IMR-90 (cell line): Measurements from ENCODE around the gene NPBWR2. TPM values are rescaled to one million over a fixed set of nuclear protein-coding genes. Genes with fewer than 3 reads are reported as not detected.

ENCODE experiments used
- ATAC-seq: fragments of 200-7000 bp; cut with Tn5 transposase; 2 replicates; pipeline ENCODE4 v1.9.1; 2020; ENCODE audit warnings: low read depth, mild to moderate bottlenecking, moderate library complexity
- BruUV-seq: library from RNA; stranded (reverse); fragments of 400-500 nt; replicated peaks from 2 replicates; lab custom pipeline; 2021; lab: Mats Ljungman, UMichigan
- CTCF ChIA-PET: fragments of 300-600 bp; formaldehyde crosslinking; extraction: SDS; loops from one replicate; lab custom pipeline; 2021; ENCODE audit warnings: antibody characterized with exemption; lab: Yijun Ruan, JAX
- POLR2A ChIA-PET: fragments of 300-600 bp; sonication (Branson Sonifier 250); formaldehyde crosslinking; loops from one replicate; lab custom pipeline; 2022; ENCODE audit warnings: antibody characterized with exemption; ENCODE audit not compliant: unreplicated experiment; lab: Charles Lee
- DNase-seq: peaks from one replicate; pipeline ENCODE4 v3.0.0; 2013
- H2AFZ ChIP-seq: replicated peaks from 2 replicates; pipeline ENCODE3; 2013; ENCODE audit warnings: low read length, mild to moderate bottlenecking; ENCODE audit not compliant: poor library complexity
- H2AK5ac ChIP-seq: 2 replicates; pipeline ENCODE4 v1.6.1; 2013; ENCODE audit warnings: low read depth, low read length, inconsistent platforms
- H2AK9ac ChIP-seq: replicated peaks from 2 replicates; pipeline ENCODE3; 2013; ENCODE audit warnings: mild to moderate bottlenecking, low read depth, low read length, moderate library complexity; ENCODE audit not compliant: poor library complexity
- H2BK120ac ChIP-seq: 2 replicates; pipeline ENCODE4 v1.6.1; 2013; ENCODE audit warnings: low read depth, low read length, inconsistent platforms
- H2BK15ac ChIP-seq: 3 replicates; pipeline ENCODE4 v1.6.1; 2013; ENCODE audit warnings: low read depth, low read length, inconsistent platforms
- H2BK20ac ChIP-seq: 2 replicates; pipeline ENCODE4 v1.6.1; 2013; ENCODE audit warnings: low read depth, mild to moderate bottlenecking, inconsistent platforms, low read length, moderate library complexity
- H2BK5ac ChIP-seq: 2 replicates; pipeline ENCODE4 v1.6.1; 2013; ENCODE audit warnings: mild to moderate bottlenecking, low read depth, low read length, inconsistent platforms; ENCODE audit not compliant: poor library complexity, severe bottlenecking
- H3K14ac ChIP-seq: replicated peaks from 2 replicates; pipeline ENCODE4 v1.6.1; 2013; ENCODE audit warnings: low read depth, low read length, inconsistent platforms
- H3K18ac ChIP-seq: 2 replicates; pipeline ENCODE4 v1.6.1; 2013; ENCODE audit warnings: low read depth, low read length, control low read depth
- H3K23ac ChIP-seq: 2 replicates; pipeline ENCODE4 v1.6.1; 2013; ENCODE audit warnings: low read depth, low read length, inconsistent platforms
- H3K27ac ChIP-seq: 2 replicates; pipeline ENCODE4 v1.5.1; 2013; ENCODE audit warnings: mild to moderate bottlenecking, control low read depth, low read length; ENCODE audit not compliant: insufficient read depth
- H3K27me3 ChIP-seq: 2 replicates; pipeline ENCODE4 v1.6.1; 2013; ENCODE audit warnings: low read length; ENCODE audit not compliant: control insufficient read depth, insufficient read depth
- H3K36me3 ChIP-seq: 2 replicates; pipeline ENCODE4 v1.6.1; 2013; ENCODE audit warnings: low read length, mixed read lengths; ENCODE audit not compliant: control insufficient read depth, insufficient read depth
- H3K4ac ChIP-seq: 2 replicates; pipeline ENCODE4 v1.6.1; 2013; ENCODE audit warnings: low read depth, low read length, inconsistent platforms
- H3K4me1 ChIP-seq: 2 replicates; pipeline ENCODE4 v1.6.1; 2013; ENCODE audit warnings: low read length, mixed read lengths; ENCODE audit not compliant: control insufficient read depth, insufficient read depth
- H3K4me2 ChIP-seq: 2 replicates; pipeline ENCODE4 v1.6.1; 2013; ENCODE audit warnings: low read depth, mild to moderate bottlenecking, control low read depth, low read length, moderate library complexity
- H3K4me3 ChIP-seq: 2 replicates; pipeline ENCODE4 v1.5.1; 2013; ENCODE audit warnings: low read depth, mild to moderate bottlenecking, control low read depth, low read length, moderate library complexity; ENCODE audit not compliant: insufficient read depth
- H3K56ac ChIP-seq: 2 replicates; pipeline ENCODE4 v1.6.1; 2013; ENCODE audit warnings: low read length, inconsistent platforms; ENCODE audit not compliant: insufficient read depth; ENCODE audit errors: extremely low read depth
- H3K79me1 ChIP-seq, 2 experiments: 2 replicates each; pipeline ENCODE4 v1.6.1; 2013; ENCODE audit warnings: low read length in 2 of 2, inconsistent platforms in 1 of 2, low read depth in 1 of 2
- H3K9ac ChIP-seq: 2 replicates; pipeline ENCODE4 v1.6.1; 2013; ENCODE audit warnings: low read depth, low read length, control low read depth
- H3K9me1 ChIP-seq: 2 replicates; pipeline ENCODE4 v1.6.1; 2013; ENCODE audit warnings: low read length, inconsistent platforms; ENCODE audit not compliant: insufficient read depth
- H3K9me3 ChIP-seq: 2 replicates; pipeline ENCODE4 v1.6.1; 2013; ENCODE audit warnings: low read length; ENCODE audit not compliant: control insufficient read depth, insufficient read depth
- H4K20me1 ChIP-seq: 2 replicates; pipeline ENCODE4 v1.6.1; 2013; ENCODE audit warnings: low read length, inconsistent platforms; ENCODE audit not compliant: insufficient read depth
- H4K5ac ChIP-seq: 2 replicates; pipeline ENCODE4 v1.6.1; 2013; ENCODE audit warnings: mild to moderate bottlenecking, low read depth, low read length, control low read depth
- H4K8ac ChIP-seq, 2 experiments: 2 replicates each; pipeline ENCODE4 v1.6.1; 2013; ENCODE audit warnings: low read depth in 2 of 2, low read length in 2 of 2, control low read depth in 1 of 2, inconsistent platforms in 1 of 2
- H4K91ac ChIP-seq: 2 replicates; pipeline ENCODE4 v1.6.1; 2013; ENCODE audit warnings: low read depth, low read length, inconsistent platforms; ENCODE audit not compliant: insufficient read depth
- NFE2L2 ChIP-seq: fragments of 150-350 bp; IDR thresholded peaks from 2 replicates; pipeline ENCODE4 v1.6.1; 2016; ENCODE audit warnings: low read depth, mild to moderate bottlenecking, low read length
- POLR2A ChIP-seq: IDR thresholded peaks from 2 replicates; pipeline ENCODE4 v1.6.1; 2012; ENCODE audit warnings: mild to moderate bottlenecking, low read depth, low read length
- WGBS, 2 experiments: methylation state at CpG; one replicate each; pipeline versions ENCODE4 v1.1.5 to v1.1.7; 2013; ENCODE audit warnings: missing lambda C conversion rate in 2 of 2; ENCODE audit not compliant: insufficient read length in 1 of 2; ENCODE audit errors: extremely low coverage in 2 of 2; 5-methylcytosine and 5-hydroxymethylcytosine counted together
- dilution Hi-C: fragments of 300-500 bp; cut with HindIII; formaldehyde crosslinking; loops from one replicate; pipeline ENCODE4 v1.14.3; 2018; ENCODE audit warnings: low sequenced_read_pairs; ENCODE audit not compliant: unreplicated experiment
- in situ Hi-C: fragments of 300-500 bp; cut with MboI; formaldehyde crosslinking; loops from 3 replicates; pipeline ENCODE4 v1.14.3; 2019; ENCODE audit warnings: low sequenced_read_pairs, inconsistent platforms, mixed read lengths
- intact Hi-C: fragments of 100-400 bp; cut with micrococcal nuclease; formaldehyde crosslinking; loops from 2 replicates; pipeline ENCODE4 v1.10.0; 2022
- polyA plus RNA-seq, 3 experiments: library from polyadenylated mRNA; depleted of rRNA; stranded (reverse); fragments of >200 nt; gene quantifications; 2 replicates each; pipeline ENCODE4 v1.2.3, GENCODE V29; 2012; ENCODE audit warnings: low replicate concordance in 1 of 3
- total RNA-seq: library from RNA; depleted of rRNA; stranded (reverse); fragments of >200 nt; gene quantifications from 2 replicates; pipeline ENCODE4 v1.2.3, GENCODE V29; 2012

The NPBWR2 gene
- total and polyA plus RNA-seq, 2 of the 4 experiments (the other 2 are of a cell fraction) = not detected

DNA sequence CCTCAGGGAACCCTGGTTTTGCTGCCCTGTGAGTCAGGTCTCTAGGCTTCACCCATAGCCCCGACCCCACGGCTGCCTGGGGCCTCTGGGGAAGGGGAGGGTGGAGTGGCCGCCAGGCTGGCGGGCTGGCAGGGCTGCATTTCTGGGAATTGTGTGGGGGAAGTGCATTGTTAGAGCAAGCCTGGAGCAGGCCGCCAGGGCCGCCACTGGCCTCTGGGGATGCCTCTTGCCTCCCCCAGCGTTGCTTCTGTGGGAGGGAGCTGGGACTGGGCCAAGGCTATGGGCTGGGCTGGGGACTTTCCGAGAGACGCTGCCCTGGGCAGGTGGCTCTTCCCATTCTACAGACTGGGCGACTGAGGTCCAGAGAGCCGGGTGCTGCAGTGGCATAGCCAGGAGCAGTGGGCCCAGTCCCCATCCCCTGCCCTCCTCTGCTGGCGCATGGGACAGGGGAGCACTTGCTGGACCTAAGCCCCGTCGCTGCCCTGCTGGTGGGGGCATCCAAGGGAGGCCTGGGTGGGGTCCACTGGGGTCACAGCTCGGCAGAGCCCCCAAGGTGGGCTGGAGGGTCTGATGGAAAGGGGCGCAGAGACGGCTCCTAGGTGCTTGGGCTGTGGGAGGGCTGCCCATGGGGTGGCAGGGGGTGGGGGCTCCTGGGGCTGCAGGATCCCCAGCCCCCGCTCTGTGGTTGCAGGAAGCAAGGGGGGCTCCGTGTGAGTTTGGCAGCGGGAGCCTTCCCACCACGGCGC lies 51.3 kb downstream of the NPBWR2 start:
- H2AK9ac ChIP-seq = no peak overlapping the region
- H3K27ac ChIP-seq = no peak overlapping the region
- no peaks in the 10 kb centered on the region for H3K9me3 ChIP-seq
- H2AK5ac ChIP-seq = no peak overlapping the region
- no peak for ATAC-seq
- no TSS peak for BruUV-seq
- dilution Hi-C loops (no loop called here), in situ Hi-C loops (no loop called here), intact Hi-C loops (loop anchor here (2.0 to 5.0 kb wide), 4 partner anchors 17 to 519 kb away; partner anchors contain the start of genes PRPF6 and PTK6)
- no peaks in the 10 kb centered on the region for H3K9me1 ChIP-seq
- 53% methylated on average over 7 of the region's 22 CpGs; no CpG with 5 or more reads in 1 of the 2 experiments for WGBS, 2 experiments
- peaks cover 16% of the 10 kb centered on the region; the same call in 1 of the 2 replicates for H3K27me3 ChIP-seq
- H4K8ac ChIP-seq = no peak overlapping the region
- H3K36me3 ChIP-seq = no peaks in the 10 kb centered on the region
- no peak overlapping the region for H2BK20ac ChIP-seq
- H4K20me1 ChIP-seq = no peaks in the 10 kb centered on the region
- no peak overlapping the region for H3K9ac ChIP-seq
- H2BK5ac ChIP-seq = no peak overlapping the region
- H3K23ac ChIP-seq = no peak overlapping the region
- H4K91ac ChIP-seq = no peak overlapping the region
- no peaks in the 10 kb centered on the region for H3K79me1 ChIP-seq
- H2BK120ac ChIP-seq = no peak overlapping the region
- DNase-seq = peak; percentile 19
- no peak overlapping the region for H3K56ac ChIP-seq
- no peak overlapping the region for H3K4me3 ChIP-seq
- H3K14ac ChIP-seq = no peak overlapping the region
- peak overlapping the region; percentile 32 for H2AFZ ChIP-seq
- H3K4me1 ChIP-seq = peaks cover 5% of the 10 kb centered on the region
- no peak overlapping the region for H2BK15ac ChIP-seq
- no peak overlapping the region for H3K4me2 ChIP-seq
- no peak overlapping the region for H3K4ac ChIP-seq
- ChIA-PET POLR2A (no interaction called here), CTCF (interaction anchor here (0.7 kb wide), 1 partner anchor 99 kb away, joined by 3 read pairs; no protein-coding TSS in a partner anchor)
- no peak overlapping the region for H3K18ac ChIP-seq
- H4K5ac ChIP-seq = no peak overlapping the region
- TF ChIP-seq NFE2L2 (no peak), POLR2A (no peak)
